MM.1S (cell line): Measurements from ENCODE around the gene FOXA3.

Source experiments
- DNase-seq: peaks from one replicate; pipeline ENCODE4 v3.0.0-alpha.2; 2015
- H2AFZ ChIP-seq: fragments of 300-600 bp; sonication (generic); 2 replicates; pipeline ENCODE4 v1.6.0; 2016; ENCODE audit warnings: antibody characterized with exemption, low read length
- H3F3A ChIP-seq: fragments of 300-600 bp; sonication (generic); 2 replicates; pipeline ENCODE4 v1.6.1; 2016; ENCODE audit warnings: mild to moderate bottlenecking, antibody characterized with exemption, low read length, moderate library complexity, mixed read lengths; ENCODE audit not compliant: insufficient read depth
- H3K27ac ChIP-seq: fragments of 300-600 bp; sonication (generic); 2 replicates; pipeline ENCODE4 v1.5.1; 2016; ENCODE audit warnings: mild to moderate bottlenecking, low read length
- H3K27me3 ChIP-seq: fragments of 300-600 bp; sonication (generic); replicated peaks from 2 replicates; pipeline ENCODE4 v1.6.0; 2016; ENCODE audit warnings: low read length; ENCODE audit not compliant: insufficient read depth
- H3K36me3 ChIP-seq: fragments of 300-600 bp; sonication (generic); replicated peaks from 2 replicates; pipeline ENCODE4 v1.6.1; 2016; ENCODE audit warnings: mild to moderate bottlenecking, low read length, mixed read lengths; ENCODE audit not compliant: insufficient read depth
- H3K4me1 ChIP-seq: fragments of 300-600 bp; sonication (generic); 2 replicates; pipeline ENCODE4 v1.6.1; 2016; ENCODE audit warnings: low read length, mixed read lengths
- H3K4me2 ChIP-seq: fragments of 300-600 bp; sonication (generic); 2 replicates; pipeline ENCODE4 v1.6.0; 2016; ENCODE audit warnings: low read depth, low read length
- H3K4me3 ChIP-seq: fragments of 300-600 bp; sonication (generic); 2 replicates; pipeline ENCODE4 v1.5.1; 2016; ENCODE audit warnings: low read length, mixed read lengths
- H3K79me2 ChIP-seq: fragments of 300-600 bp; sonication (generic); 2 replicates; pipeline ENCODE4 v1.6.1; 2016; ENCODE audit warnings: mixed run types, low read length, mixed read lengths
- H3K9ac ChIP-seq: fragments of 300-600 bp; sonication (generic); 2 replicates; pipeline ENCODE4 v1.6.1; 2016; ENCODE audit warnings: low read length, mixed read lengths
- H3K9me2 ChIP-seq: fragments of 300-600 bp; sonication (generic); replicated peaks from 2 replicates; pipeline ENCODE4 v1.6.1; 2016; ENCODE audit warnings: mild to moderate bottlenecking, low read length, mixed read lengths; ENCODE audit not compliant: insufficient read depth
- H3K9me3 ChIP-seq: fragments of 300-600 bp; sonication (generic); replicated peaks from 2 replicates; pipeline ENCODE4 v1.6.1; 2016; ENCODE audit warnings: mild to moderate bottlenecking, low read length, mixed read lengths; ENCODE audit not compliant: insufficient read depth
- H4K20me1 ChIP-seq: fragments of 300-600 bp; sonication (generic); 2 replicates; pipeline ENCODE4 v1.6.1; 2016; ENCODE audit warnings: mild to moderate bottlenecking, low read length, moderate library complexity, mixed read lengths; ENCODE audit not compliant: insufficient read depth
- EZH2 ChIP-seq: fragments of 300-600 bp; sonication (generic); optimal IDR thresholded peaks from 2 replicates; pipeline ENCODE3; 2017; ENCODE audit warnings: low read depth, mild to moderate bottlenecking, antibody characterized with exemption, low read length, mixed read lengths
- EZH2phosphoT487 ChIP-seq: fragments of 300-600 bp; sonication (generic); IDR thresholded peaks from 2 replicates; pipeline ENCODE4 v1.6.1; 2018; ENCODE audit warnings: antibody characterized with exemption, low read length
- TF ChIP-seq, protein P1 (sequence below): fragments of 300-600 bp; sonication (generic); IDR thresholded peaks from 2 replicates; pipeline ENCODE4 v1.5.1; 2016; ENCODE audit warnings: antibody characterized with exemption, low read length, mixed read lengths

Gene FOXA3

DNA sequence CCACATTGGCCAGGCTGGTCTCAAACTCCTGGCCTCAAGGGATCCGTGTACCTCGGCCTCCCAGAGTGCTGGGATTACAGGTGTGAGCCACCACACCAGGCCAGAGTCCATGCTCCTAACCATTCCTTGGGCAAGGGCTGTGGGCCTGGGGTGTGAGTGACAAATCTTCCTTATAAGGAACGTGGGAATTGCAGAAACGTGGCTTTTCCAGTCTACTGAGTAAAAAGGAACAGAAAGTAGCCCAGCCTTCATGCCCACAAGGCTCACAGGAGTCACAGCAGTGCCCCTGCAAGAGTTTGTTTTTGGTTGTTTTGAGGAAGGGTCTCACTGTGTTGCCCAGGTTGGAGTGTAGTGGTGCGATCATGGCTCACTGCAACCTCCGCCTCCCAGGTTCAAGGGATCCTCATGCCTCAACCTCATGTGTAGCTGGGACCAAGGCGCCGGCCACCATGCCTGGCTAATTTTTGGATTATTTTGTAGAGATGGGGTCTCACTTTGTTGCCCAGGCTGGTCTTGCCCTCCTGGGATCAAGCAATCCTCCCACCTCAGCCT, 33.2 kb downstream of the FOXA3 start:
- no peak for TF ChIP-seq EZH2phosphoT487
- TF ChIP-seq, protein P1, sequence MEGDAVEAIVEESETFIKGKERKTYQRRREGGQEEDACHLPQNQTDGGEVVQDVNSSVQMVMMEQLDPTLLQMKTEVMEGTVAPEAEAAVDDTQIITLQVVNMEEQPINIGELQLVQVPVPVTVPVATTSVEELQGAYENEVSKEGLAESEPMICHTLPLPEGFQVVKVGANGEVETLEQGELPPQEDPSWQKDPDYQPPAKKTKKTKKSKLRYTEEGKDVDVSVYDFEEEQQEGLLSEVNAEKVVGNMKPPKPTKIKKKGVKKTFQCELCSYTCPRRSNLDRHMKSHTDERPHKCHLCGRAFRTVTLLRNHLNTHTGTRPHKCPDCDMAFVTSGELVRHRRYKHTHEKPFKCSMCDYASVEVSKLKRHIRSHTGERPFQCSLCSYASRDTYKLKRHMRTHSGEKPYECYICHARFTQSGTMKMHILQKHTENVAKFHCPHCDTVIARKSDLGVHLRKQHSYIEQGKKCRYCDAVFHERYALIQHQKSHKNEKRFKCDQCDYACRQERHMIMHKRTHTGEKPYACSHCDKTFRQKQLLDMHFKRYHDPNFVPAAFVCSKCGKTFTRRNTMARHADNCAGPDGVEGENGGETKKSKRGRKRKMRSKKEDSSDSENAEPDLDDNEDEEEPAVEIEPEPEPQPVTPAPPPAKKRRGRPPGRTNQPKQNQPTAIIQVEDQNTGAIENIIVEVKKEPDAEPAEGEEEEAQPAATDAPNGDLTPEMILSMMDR, result no peak
- no peak for TF ChIP-seq EZH2
- no peak overlapping the region for H3K4me3 ChIP-seq
- no peaks in the 10 kb centered on the region for H3K36me3 ChIP-seq
- no peak overlapping the region for H3K9ac ChIP-seq
- H3K4me2 ChIP-seq, result no peak overlapping the region
- H3K79me2 ChIP-seq, result no peaks in the 10 kb centered on the region
- H2AFZ ChIP-seq, result no peak overlapping the region
- H3F3A ChIP-seq, result no peaks in the 10 kb centered on the region; the same call in 1 of the 2 replicates
- no peaks in the 10 kb centered on the region for H3K4me1 ChIP-seq
- no peaks in the 10 kb centered on the region for H3K9me2 ChIP-seq
- no peaks in the 10 kb centered on the region for H3K27me3 ChIP-seq
- no peaks in the 10 kb centered on the region for H3K9me3 ChIP-seq
- H3K27ac ChIP-seq, result no peak overlapping the region
- no peaks in the 10 kb centered on the region for H4K20me1 ChIP-seq
- no peak for DNase-seq

DNA sequence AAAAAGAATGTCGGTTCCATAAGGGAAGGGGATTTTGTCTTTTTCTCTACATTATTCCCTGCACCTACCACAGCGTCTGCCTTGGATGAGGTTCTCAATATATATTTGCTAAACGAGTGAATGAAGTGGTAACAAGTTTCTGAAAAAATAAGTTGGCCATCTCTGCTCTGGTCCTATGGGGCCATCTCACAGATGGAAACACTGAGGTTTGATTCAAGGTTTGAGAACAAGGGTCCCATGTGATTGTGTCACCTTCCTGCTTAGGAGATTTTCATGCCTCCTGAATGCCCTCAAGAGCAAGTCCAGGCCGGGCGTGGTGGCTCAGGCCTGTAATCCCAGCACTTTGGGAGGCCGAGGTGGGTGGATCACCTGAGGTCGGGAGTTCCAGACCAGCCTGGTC, 35.1 kb downstream of the FOXA3 start:
- Histone ChIP-seq H3K4me3 (no peak overlapping the region), H2AFZ (no peak overlapping the region), H3K27me3 (no peaks in the 10 kb centered on the region), H3K4me2 (no peak overlapping the region), H3K9me2 (no peaks in the 10 kb centered on the region), H4K20me1 (no peaks in the 10 kb centered on the region), H3K9me3 (no peaks in the 10 kb centered on the region), H3K4me1 (peaks cover 4% of the 10 kb centered on the region), H3K9ac (no peak overlapping the region), H3K79me2 (no peaks in the 10 kb centered on the region), H3F3A (peaks cover 7% of the 10 kb centered on the region), H3K36me3 (no peaks in the 10 kb centered on the region), H3K27ac (no peak overlapping the region)
- no peak for DNase-seq
- TF ChIP-seq, protein P1, result no peak
- no peak for TF ChIP-seq EZH2phosphoT487
- no peak for TF ChIP-seq EZH2

DNA sequence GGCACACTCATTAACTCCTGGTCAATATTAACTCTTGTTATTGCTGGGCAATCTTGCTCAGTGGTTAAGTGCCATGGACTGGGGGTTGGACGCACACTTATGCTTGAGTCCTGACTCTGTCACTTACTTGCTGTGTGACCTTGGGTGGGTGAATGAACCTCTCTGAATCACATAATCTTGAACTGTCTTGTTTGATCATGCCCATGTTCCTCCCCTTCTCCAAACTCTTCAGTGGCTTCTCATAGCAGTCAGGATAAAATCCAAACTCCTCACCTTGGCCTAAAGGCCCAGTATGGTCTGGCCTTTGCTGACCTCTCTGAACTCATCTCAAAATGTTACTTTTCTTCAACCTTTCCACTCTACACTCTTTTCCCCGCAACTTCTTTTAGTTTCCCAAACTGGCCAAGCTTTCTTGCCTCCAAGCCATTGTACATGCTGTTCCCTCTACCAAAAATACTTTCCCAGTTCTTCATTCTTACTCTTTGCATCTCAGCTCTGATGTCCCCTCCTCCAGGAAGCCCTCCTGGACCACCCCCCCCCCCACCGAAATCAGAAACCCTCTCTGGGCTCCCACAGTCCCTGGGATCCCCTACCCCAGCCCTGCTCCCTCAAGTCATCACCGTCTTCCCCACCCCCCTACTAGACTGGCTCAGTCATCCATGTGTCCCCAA, 35.9 kb downstream of the FOXA3 start:
- Histone ChIP-seq H3K4me2 (no peak overlapping the region), H3F3A (peaks cover 7% of the 10 kb centered on the region), H3K27me3 (peaks cover 4% of the 10 kb centered on the region), H3K27ac (no peak overlapping the region), H3K9ac (no peak overlapping the region), H4K20me1 (no peaks in the 10 kb centered on the region), H3K4me1 (peaks cover 4% of the 10 kb centered on the region), H3K4me3 (no peak overlapping the region), H3K9me2 (no peaks in the 10 kb centered on the region), H2AFZ (no peak overlapping the region), H3K9me3 (no peaks in the 10 kb centered on the region), H3K36me3 (no peaks in the 10 kb centered on the region), H3K79me2 (no peaks in the 10 kb centered on the region)
- DNase-seq, result no peak
- TF ChIP-seq EZH2, result no peak
- TF ChIP-seq EZH2phosphoT487, result no peak
- TF ChIP-seq, protein P1, result no peak
